GM12878 (cell line): Measurements from ENCODE around the gene GINS1. TPM values are rescaled to one million over a fixed set of nuclear protein-coding genes. Genes with fewer than 3 reads are reported as not detected.

Experiments
- ATAC-seq: fragments of 200-7000 bp; cut with Tn5 transposase; 3 replicates; pipeline ENCODE4 v1.9.1; 2020; ENCODE audit warnings: mild to moderate bottlenecking, moderate library complexity
- BruUV-seq: library from RNA; stranded (reverse); fragments of 400-500 nt; replicated peaks from 2 replicates; lab custom pipeline; 2021; lab: Mats Ljungman, UMichigan
- CTCF ChIA-PET: fragments of 300-600 bp; sonication (Branson Sonifier 250); formaldehyde crosslinking; extraction: SDS; loops from one replicate; lab custom pipeline; 2021; ENCODE audit warnings: inconsistent platforms; lab: Yijun Ruan, JAX
- POLR2A ChIA-PET: fragments of 350-600 bp; formaldehyde crosslinking; extraction: SDS; loops from one replicate; lab custom pipeline; 2021; ENCODE audit warnings: inconsistent platforms; lab: Charles Lee
- RAD21 ChIA-PET: fragments of 300-600 bp; sonication (Branson Sonifier 250); formaldehyde crosslinking; loops from one replicate; lab custom pipeline; 2023; ENCODE audit warnings: antibody characterized with exemption; ENCODE audit not compliant: unreplicated experiment; lab: Charles Lee
- SMC1A ChIA-PET: fragments of 300-600 bp; sonication (Branson Sonifier 250); formaldehyde crosslinking; loops from one replicate; lab custom pipeline; 2023; ENCODE audit not compliant: unreplicated experiment, uncharacterized antibody; lab: Charles Lee
- DNase-seq: peaks from one replicate; pipeline ENCODE4 v3.0.0-alpha.2; 2011; ENCODE audit warnings: low read depth, low spot score
- FAIRE-seq: peaks from 3 replicates; lab custom pipeline; 2011; peaks lifted over from hg19 to GRCh38; lab: Jason Lieb, UNC
- H2AFZ ChIP-seq: 2 replicates; pipeline ENCODE4 v1.6.0; 2011; ENCODE audit warnings: low read depth, low read length, control low read depth; ENCODE audit not compliant: control insufficient read depth
- H3K27ac ChIP-seq: 2 replicates; pipeline ENCODE4 v1.5.1; 2011; ENCODE audit warnings: control low read depth; ENCODE audit not compliant: control insufficient read depth, insufficient read depth
- H3K27me3 ChIP-seq, 2 experiments: replicated peaks in 1 of 2; 2 replicates each; pipeline versions ENCODE4 v1.6.0 to v1.6.1; 2011; ENCODE audit warnings: low read length in 1 of 2; ENCODE audit not compliant: control insufficient read depth in 2 of 2, insufficient read depth in 2 of 2
- H3K36me3 ChIP-seq, 2 experiments: 2 replicates each; pipeline ENCODE4 v1.5.1; 2011; ENCODE audit warnings: low read length in 1 of 2; ENCODE audit not compliant: control insufficient read depth in 2 of 2, insufficient read depth in 2 of 2
- H3K4me1 ChIP-seq: 2 replicates; pipeline ENCODE4 v1.6.1; 2011; ENCODE audit warnings: mild to moderate bottlenecking, low read length, moderate library complexity, mixed read lengths; ENCODE audit not compliant: control insufficient read depth, insufficient read depth
- H3K4me2 ChIP-seq: 2 replicates; pipeline ENCODE4 v1.6.0; 2011; ENCODE audit warnings: control low read depth; ENCODE audit not compliant: control insufficient read depth, insufficient read depth
- H3K4me3 ChIP-seq: fragments of 200-600 bp; sonication (generic); 2 replicates; pipeline ENCODE4 v1.5.1; 2016
- H3K79me2 ChIP-seq: 2 replicates; pipeline ENCODE4 v1.6.0; 2011; ENCODE audit warnings: low read length; ENCODE audit not compliant: control insufficient read depth, insufficient read depth
- H3K9ac ChIP-seq: 2 replicates; pipeline ENCODE4 v1.8.0; 2011; ENCODE audit warnings: low read length, control low read depth, mixed read lengths; ENCODE audit not compliant: control insufficient read depth, insufficient read depth
- H3K9me3 ChIP-seq: replicated peaks from 3 replicates; pipeline ENCODE4 v1.5.1; 2011; ENCODE audit warnings: mild to moderate bottlenecking, low read length; ENCODE audit not compliant: control insufficient read depth, insufficient read depth
- H4K20me1 ChIP-seq: 2 replicates; pipeline ENCODE4 v1.6.0; 2011; ENCODE audit not compliant: control insufficient read depth, insufficient read depth
- BHLHE40 ChIP-seq, 2 experiments: fragments of 450-650 bp in 1 of 2; IDR thresholded peaks; 2 replicates each; pipeline ENCODE4 v1.6.1; 2011 to 2017; ENCODE audit warnings: low read depth in 2 of 2, borderline replicate concordance in 1 of 2, improper control_type of control experiment in 1 of 2, low read length in 1 of 2, mild to moderate bottlenecking in 1 of 2
- HSF1 ChIP-seq: fragments of 150-350 bp; IDR thresholded peaks from 2 replicates; pipeline ENCODE4 v1.6.1; 2014; ENCODE audit warnings: mild to moderate bottlenecking, low read depth, low read length
- IKZF1 ChIP-seq: fragments of 450-650 bp; conservative IDR thresholded peaks from 2 replicates; pipeline ENCODE4 v1.6.1; 2017; ENCODE audit warnings: antibody characterized with exemption, mild to moderate bottlenecking
- SREBF1 ChIP-seq: IDR thresholded peaks from 2 replicates; pipeline ENCODE4 v1.6.1; 2012; ENCODE audit warnings: mild to moderate bottlenecking, low read length
- SUPT20H ChIP-seq: IDR thresholded peaks from 2 replicates; pipeline ENCODE4 v1.6.1; 2011; ENCODE audit warnings: low read depth, mild to moderate bottlenecking, low read length, moderate library complexity, borderline replicate concordance; ENCODE audit not compliant: control insufficient read depth
- YY1 ChIP-seq: IDR thresholded peaks from 2 replicates; pipeline ENCODE4 v1.6.1; 2011; ENCODE audit warnings: low read depth, mild to moderate bottlenecking, low read length
- WGBS: methylation state at CpG from one replicate; pipeline ENCODE4 v1.1.6; 2016; ENCODE audit warnings: low lambda C conversion rate; ENCODE audit not compliant: insufficient replicate concordance, insufficient coverage; ENCODE audit errors: missing lambda C conversion rate; 5-methylcytosine and 5-hydroxymethylcytosine counted together
- in situ Hi-C: fragments of 300-500 bp; cut with MboI; formaldehyde crosslinking; loops from 9 replicates; pipeline ENCODE4 v1.14.3; 2018; ENCODE audit warnings: mixed read lengths
- intact Hi-C: fragments of 100-400 bp; cut with micrococcal nuclease; formaldehyde crosslinking; loops from one replicate; pipeline ENCODE4 v1.14.2; 2022; ENCODE audit not compliant: unreplicated experiment
- polyA plus RNA-seq, 11 experiments: library from polyadenylated mRNA; depleted of rRNA in 4 of 11; unstranded in 6 of 11; stranded (reverse) in 5 of 11; fragments of >200 nt; fragmentation: Nextera tagmentation in 4 of 11; fragmentation: Illumina TruSeq in 1 of 11; extraction: Ambion mirVana in 4 of 11; extraction: Trizol in 1 of 11; gene quantifications; 1 replicate in 1 of 11; 2 replicates in 10 of 11; pipeline versions ENCODE4 v1.2.1 to v1.2.3, GENCODE V29; 2011 to 2016; ENCODE audit warnings: inconsistent platforms in 2 of 11, missing spikeins in 2 of 11, low read depth in 1 of 11
- total RNA-seq, 4 experiments: library from RNA; depleted of rRNA in 3 of 4; stranded (reverse); fragments of >200 nt in 3 of 4; fragmentation: Illumina TruSeq in 1 of 4; extraction: Trizol in 1 of 4; gene quantifications; 2 replicates each; pipeline versions ENCODE4 v1.2.1 to v1.2.3, GENCODE V29; 2013 to 2021

GINS1 gene
- total and polyA plus RNA-seq, 10 of the 15 experiments (the other 5 are each of a cell fraction or from before 2014, with no cell fraction given) = 13.0 to 44.6 (median 30.3) TPM

GRCh38 chr20:25364879-25365699 lies 42.4 kb upstream of the GINS1 start:
- POLR2A ChIA-PET = no interaction called here

More at GRCh38 chr20:25364879-25365699, 42.4 kb upstream of the GINS1 start:
- H3K27ac ChIP-seq = no peak overlapping the region
- H2AFZ ChIP-seq = no peak overlapping the region
- ChIA-PET RAD21 (no interaction called here), CTCF (no interaction called here), SMC1A (interaction anchor here (1.7 kb wide), 1 partner anchor 11 kb away, joined by 8 read pairs; no protein-coding TSS in a partner anchor)
- no peak overlapping the region for H3K4me2 ChIP-seq
- no peak overlapping the region for H3K4me3 ChIP-seq
- H3K9me3 ChIP-seq = peaks cover 4% of the 10 kb centered on the region; the same call in 2 of the 3 replicates
- intact Hi-C loops (no loop called here), in situ Hi-C loops (no loop called here)
- no peak for DNase-seq
- FAIRE-seq = no peak
- no peaks in the 10 kb centered on the region for H3K27me3 ChIP-seq
- WGBS = 96% methylated on average over 2 of the region's 2 CpGs
- no TSS peak for BruUV-seq
- no peaks in the 10 kb centered on the region for H4K20me1 ChIP-seq
- no peak overlapping the region for H3K9ac ChIP-seq
- H3K36me3 ChIP-seq = peaks cover 0 to 5% of the 10 kb centered on the region in 2 experiments; a peak in 1 of 4 replicates
- peaks cover 16% of the 10 kb centered on the region for H3K79me2 ChIP-seq
- peaks cover 9% of the 10 kb centered on the region for H3K4me1 ChIP-seq
- TF ChIP-seq IKZF1 = no peak
- no peak for TF ChIP-seq YY1
- TF ChIP-seq HSF1 = no peak
- TF ChIP-seq BHLHE40 (IDR thresholded peaks at IDR 0.05; ENCODE audit: borderline replicate concordance in 1 of 2, low read depth in 2 of 2, low read length in 1 of 2) = no peak
- no peak for TF ChIP-seq SUPT20H
- no peak for TF ChIP-seq SREBF1
- ATAC-seq = no peak
